GM21526 (cell line): ENCODE measurements around the gene PDE9A.
"Not testable (repeated sequence)": the region's sequence is repeated elsewhere in the genome, so short reads cannot be mapped to it uniquely, and the experiment has no call there.

Experiments used
- ATAC-seq: cut with Tn5 transposase; IDR thresholded peaks from one replicate; pipeline ENCODE4 v1.9.1; 2021; ENCODE audit warnings: moderate library complexity; ENCODE audit not compliant: unreplicated experiment, low FRiP score

PDE9A gene

GRCh38 chr21:42653231-42654061, at the start of gene PDE9A:
Gene PDE9A (plus strand): TSS chr21:42653621. CDS start chr21:42653815, 194 bp downstream.
- no peak for ATAC-seq

GRCh38 chr21:42607102-42607501, 46.3 kb upstream of the PDE9A start:
- ATAC-seq: no peak

DNA sequence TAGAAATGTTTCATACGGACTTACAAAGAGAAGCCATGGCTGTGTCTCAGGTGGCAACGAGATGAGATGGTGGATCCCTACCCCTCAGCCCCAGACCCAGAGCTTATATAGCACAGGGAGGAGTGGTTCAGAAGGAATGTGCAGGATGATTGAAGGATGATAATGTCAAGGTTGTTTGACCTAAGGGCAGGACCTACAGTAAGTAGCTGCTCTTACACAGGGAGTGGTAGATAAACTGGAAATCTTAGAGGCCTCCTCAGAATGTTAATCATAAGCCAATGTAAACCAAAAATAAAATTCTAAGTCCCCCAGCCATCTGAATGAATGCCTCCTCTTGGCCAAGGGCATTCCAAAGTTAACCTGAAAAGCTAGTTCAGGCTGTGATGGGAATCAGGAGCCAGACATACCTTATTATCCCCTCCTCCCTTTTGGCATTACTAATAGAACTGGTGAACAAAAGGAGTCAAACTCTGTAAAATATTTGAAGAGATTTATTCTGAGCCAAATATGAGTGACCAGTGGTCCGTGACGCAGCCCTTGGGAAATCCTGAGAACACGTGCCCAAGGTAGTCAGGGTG, 45.8 kb upstream of the PDE9A start:
- ATAC-seq: no peak

DNA sequence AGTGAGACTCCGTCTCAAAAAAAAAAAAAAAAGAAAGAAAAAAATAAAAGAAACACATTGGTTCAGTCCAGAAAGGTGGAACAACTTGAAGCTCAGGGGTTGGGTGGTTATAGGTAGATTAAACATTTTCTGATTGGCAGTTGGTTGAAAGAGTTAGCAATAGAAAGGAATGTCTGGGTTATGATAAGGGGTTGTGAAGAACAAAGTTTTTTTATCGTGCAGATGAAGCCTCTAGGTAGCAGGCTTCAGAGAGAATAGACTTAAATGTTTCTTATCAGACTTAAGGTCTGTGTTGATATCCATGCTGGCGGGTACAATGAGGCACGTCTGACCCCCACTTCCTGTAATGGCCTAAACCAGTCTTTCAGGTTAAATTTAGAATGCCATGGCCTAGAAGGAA, 45.0 kb upstream of the PDE9A start:
- ATAC-seq: no peak

DNA sequence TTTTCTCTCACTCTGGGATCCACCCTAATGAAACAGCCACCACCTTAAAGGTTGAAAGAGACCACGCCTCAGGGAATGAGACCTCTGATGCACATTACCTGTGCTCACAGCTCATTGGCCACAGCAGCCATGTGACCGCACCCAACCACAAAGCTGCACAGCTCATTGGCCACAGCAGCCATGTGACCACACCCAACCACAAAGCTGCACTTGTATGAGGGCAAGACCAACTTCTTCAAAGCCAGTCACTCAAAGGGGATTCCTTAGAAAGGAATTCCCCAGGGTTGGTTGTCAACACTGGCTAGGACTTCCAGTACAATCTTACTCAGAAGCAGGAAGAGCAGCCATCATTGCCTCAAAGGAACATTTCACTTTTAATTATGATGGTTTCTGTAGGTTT, 43.6 kb upstream of the PDE9A start:
- ATAC-seq: no peak

- no peak for ATAC-seq
Measured at GRCh38 chr21:42611852-42612251, 41.6 kb upstream of the PDE9A start.

DNA sequence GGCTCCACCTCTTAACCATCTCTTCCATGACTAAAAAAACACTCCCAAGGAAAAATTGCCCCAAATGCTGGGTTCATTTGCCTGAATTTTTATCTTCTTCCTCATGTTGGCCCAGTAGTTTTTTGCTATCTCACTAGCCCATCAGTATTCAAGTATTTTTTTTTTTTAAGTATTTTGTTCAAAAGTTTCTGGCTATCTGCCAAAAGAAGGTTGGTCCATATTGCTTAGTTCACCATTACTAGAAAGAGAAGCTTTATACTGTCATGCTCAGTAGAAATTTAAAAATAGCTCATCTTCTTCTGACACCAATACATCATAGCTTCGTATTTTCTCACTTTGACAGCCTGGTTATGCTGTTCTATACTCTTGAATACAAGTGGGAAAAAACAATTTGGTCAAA, 41.0 kb upstream of the PDE9A start:
- ATAC-seq: no peak

DNA sequence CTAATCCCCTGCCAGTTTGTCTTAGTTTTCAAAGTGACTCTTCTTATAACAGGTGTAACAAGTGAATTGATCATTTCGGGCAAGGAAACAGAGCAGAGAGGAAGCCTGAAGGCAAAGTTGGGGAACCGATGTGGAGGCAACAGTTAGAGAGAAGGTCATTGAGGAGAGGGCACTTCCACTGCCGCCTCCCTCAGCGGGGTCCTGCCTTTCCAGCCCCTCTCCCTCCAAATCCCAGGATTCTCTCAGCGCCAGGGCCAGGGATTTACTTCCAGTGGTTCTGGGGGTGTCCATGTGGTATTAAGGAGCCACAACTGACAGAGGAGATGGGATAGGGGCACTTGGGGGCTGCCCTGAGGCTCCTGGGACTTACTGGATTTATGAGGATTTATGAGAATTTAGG, 39.7 kb upstream of the PDE9A start:
- ATAC-seq: no peak

DNA sequence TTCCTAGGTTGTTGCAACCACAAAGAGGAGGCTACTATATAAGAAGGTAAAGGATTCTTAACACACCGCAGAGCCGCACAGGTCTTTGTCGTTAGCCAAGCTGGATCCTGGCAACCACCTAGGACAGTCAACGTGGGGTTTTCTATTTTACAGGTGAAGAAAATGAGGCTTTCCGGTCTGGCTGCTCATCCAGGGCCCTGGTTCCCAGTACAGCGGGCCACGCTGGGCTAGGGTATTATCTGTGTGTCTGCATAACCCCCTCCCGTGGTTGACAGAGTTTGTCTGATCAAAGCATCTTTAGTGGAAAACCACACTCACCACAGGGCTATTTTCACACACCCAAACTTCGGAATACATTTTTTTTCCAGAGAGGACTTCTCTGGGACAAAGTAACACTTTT, 39.0 kb upstream of the PDE9A start:
- no peak for ATAC-seq

- ATAC-seq: no peak
Measured at GRCh38 chr21:42614811-42615351, 38.5 kb upstream of the PDE9A start.

DNA sequence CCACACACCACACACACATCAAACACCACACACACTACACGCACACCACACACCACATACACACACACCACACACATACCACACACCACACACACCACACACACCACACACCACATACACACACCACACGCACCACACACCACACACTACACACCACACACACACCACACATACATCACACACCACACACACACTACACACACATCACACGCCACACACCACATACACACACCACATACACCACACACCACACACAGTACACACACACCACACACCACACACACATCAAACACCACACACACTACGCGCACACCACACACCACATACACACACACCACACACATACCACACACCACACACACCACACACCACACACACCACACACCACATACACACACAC, 38.0 kb upstream of the PDE9A start:
- ATAC-seq: not testable (repeated sequence)

- no peak for ATAC-seq
Measured at GRCh38 chr21:42615924-42616323, 37.5 kb upstream of the PDE9A start.

- no peak for ATAC-seq
Measured at GRCh38 chr21:42616446-42616845, 37.0 kb upstream of the PDE9A start.

GRCh38 chr21:42616941-42617340, 36.5 kb upstream of the PDE9A start:
- no peak for ATAC-seq

- no peak for ATAC-seq
Measured at GRCh38 chr21:42617486-42617885, 35.9 kb upstream of the PDE9A start.

DNA sequence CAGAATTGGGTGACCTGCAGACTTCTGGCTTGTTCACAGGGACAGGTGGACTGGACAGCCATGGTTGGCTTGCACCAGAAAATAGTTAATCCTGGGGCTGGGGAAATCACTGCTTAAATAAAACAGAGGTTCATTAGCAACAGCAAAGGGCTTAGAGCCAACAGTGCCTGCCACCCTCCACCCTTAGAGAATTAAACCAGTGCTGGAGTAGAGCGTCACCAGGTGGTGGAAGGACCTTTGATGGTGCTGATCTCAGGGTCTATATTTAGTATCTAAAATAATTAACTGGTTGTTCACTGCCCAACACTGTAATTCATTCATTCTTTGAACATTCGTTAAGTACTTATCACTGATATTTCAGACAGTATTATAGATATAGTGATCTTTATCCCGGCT, 34.7 kb upstream of the PDE9A start:
- ATAC-seq: no peak

DNA sequence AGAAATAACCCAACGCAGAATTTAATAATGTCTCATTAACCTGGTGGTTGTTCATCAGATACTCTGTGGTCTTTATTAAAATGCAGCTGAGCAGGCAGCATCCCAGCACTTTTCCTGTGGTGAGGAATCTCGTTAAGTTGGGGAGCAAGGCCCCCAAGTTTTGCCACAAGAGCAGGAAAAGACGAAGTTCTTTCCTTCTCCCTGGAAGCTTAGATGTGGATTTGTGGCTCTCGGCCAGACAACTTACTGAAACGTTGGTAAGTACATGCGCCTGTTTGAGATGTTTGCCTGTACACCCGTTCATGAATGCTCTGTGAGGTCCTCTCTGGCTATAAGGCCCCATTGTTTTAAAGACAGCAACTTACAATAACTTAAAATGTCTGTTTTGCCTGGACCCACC, 34.3 kb upstream of the PDE9A start:
- ATAC-seq: no peak

DNA sequence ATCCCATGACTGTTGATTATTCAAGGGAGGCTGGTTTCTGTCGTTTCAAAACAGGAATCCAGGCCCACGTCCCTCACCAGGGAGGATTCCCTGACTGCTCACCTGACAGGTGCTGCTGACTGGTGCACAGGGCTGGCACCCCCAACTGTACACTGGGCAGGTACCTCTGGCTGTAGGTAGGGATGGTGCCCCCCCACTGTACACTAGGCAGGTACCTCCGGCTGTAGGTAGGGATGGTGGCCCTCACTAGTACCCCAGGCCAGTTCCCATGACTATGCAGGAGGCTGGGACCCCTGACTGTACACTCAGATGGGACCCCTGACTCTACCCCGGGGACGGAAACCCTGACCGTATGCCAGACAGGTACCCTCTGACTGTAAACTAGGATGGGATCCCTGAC, 33.6 kb upstream of the PDE9A start:
- ATAC-seq: no peak

DNA sequence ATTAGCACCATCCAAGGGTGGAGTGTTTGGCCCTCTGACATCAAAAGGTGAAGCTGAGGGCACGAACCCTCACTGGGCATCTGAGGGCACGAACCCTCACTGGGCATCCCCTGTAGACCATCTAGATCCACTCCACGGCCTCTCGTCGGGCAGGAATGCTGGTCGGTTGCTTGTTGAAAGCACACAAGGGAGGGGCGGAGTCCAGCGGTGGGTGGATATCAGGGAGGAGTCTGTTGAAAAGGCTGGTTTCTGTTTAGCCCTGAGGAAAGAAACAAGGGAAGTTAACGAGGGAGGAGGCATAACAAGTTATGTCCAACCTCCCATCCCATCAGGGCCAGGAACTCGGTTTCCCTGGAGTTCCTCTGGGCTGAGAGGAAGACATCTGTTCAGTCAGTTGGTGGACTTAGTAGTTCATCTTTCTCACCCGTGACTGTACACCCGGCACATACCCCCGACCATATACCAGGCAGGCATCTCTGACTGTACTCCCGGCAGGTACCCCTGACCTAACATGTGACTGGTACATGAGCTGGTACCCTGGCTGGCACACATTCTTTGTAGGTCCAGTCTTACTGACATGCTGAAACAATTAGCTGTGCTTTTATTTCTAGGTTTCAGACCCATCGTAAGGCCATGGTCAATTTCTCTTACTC, 32.1 kb upstream of the PDE9A start:
- ATAC-seq: no peak

- no peak for ATAC-seq
Measured at GRCh38 chr21:42621819-42622177, 31.6 kb upstream of the PDE9A start.

DNA sequence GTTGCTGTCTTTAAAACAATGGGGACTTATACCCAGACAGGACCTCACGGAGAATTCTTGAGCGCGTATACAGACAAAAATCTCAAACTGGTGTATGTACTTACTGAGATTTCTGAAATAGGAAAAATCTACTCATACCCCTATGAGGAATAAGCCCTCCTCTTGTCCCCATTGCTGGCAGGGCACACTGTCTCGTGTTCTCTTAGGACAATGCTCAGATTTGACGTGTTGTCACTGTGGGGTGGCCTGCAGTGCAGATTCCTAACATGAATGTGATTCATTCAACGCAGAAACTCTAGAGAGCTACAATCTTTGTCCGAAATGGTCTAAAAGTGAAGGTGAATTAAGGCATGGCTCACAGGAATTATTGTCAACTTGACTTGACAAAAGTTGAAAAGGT, 31.1 kb upstream of the PDE9A start:
- no peak for ATAC-seq

DNA sequence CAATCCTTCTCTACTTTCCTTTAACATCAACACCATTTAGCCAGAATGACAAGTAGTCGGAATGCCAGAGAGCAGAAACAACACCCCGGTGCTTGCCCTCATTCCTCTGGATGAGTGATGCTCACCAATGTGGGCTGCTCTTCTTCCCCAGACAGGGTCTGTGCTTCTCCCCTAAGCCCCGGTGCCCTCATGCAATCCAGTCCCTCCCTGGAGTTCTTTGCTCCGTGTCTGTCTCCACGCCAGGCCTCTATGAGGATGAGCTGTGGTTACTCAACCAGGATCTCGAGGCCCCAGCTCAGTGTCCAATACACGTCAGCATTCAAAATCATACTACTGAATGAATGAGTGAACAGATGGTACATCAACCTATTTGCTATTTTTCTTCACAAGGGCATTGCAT, 29.7 kb upstream of the PDE9A start:
- ATAC-seq: no peak
